ENCODE measurements around the gene NCOA6.
"Not testable (repeated sequence)": the region's sequence is repeated elsewhere in the genome, so short reads cannot be mapped to it uniquely, and the experiment has no call there.

The NCOA6 gene

DNA sequence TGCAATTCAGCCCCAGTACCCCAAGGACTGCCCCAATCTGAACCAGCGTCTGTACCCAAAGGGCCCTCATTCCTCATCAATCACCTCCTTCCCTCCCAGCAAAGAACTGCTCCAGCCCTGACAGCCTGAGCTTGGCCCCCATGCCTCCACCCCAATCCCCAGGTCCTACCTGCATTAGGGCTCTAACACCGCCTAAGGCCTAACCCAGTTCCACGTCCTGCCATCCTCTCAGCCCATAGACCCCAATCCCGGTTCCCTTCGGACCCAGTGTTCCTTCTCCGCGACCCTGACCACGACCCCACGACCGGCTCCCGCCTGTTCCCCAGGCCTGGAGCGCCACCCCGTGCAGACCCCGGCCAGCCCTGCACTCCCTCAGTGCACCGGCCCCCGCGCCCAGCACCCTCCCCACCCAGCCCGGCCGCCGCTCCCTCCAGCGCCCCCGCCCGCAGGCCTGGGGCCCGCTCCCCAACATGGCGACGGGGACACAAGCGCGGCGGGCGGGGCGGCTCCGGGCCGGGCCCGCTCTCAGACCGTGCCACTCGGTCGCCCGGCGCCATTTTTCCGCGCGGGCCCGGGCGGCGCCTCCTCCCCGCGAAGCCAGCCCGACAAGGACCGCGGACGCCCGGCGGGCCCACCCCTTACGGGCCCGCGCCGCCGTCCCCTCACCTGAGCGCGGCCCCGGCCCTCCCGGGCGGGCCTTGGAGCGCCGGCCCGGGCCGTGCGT lies 483 bp downstream of the NCOA6 start:
- no peak for DNase-seq

- DNase-seq = peak; percentile 19
Measured at GRCh38 chr20:34824452-34824805, 1.0 kb downstream of the NCOA6 start.

GRCh38 chr20:34824026-34824425 lies 1.4 kb downstream of the NCOA6 start:
- no peak for DNase-seq

DNA sequence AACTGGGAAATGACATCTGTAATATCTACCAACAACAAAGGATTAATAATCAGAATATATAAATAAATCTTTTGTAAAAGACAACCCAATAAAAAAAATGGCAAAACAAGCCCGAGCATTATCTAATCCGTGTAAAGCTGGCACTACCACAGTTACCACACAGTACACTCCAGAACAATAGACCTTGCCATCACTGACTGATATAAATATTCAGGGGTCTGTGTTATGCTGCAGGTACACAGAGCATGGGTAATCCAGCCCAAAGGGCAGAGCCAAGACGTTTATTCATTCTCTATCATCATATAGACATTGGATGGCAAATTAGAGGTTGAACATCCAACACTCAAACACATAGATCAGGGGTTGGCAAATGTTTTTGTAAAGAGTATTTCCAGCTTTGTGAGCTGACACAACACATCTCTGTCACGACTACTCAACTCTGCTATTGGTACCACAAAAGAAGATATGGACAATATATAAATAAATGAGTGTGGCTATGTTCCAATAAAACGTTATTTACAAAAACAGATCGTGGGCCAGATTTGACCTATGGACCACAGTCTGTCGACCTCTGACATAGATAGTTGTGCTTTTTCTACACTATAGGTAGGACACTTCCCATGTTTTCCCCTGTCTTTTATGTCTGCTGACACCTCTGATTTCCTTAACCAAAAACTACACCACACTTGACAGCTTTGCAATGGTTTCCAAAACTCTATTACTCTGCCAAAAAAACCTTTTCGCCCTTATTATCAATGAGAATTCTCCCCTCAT lies 4.5 kb downstream of the NCOA6 start:
- DNase-seq = no peak

GRCh38 chr20:34817801-34818200 lies 7.7 kb downstream of the NCOA6 start:
- DNase-seq = no peak

DNA sequence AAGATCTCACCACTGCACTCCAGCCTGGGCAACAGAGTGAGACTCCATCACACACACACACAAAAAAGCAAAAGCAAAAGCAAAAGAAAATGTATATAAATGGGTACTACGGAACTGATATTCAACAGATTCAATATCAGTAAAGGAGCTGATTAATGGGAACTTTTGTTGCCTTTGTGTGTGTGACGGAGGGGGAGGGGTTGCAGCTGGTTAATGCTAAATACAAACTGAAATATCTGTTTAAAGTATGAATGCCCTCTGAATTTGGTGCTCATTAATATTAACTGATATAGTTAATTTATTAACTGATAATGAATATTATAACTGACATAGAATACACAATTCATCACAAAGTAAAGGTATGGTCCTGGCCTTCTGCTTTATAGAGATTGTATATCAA lies 8.4 kb downstream of the NCOA6 start:
- DNase-seq = no peak

GRCh38 chr20:34815636-34816035 lies 9.8 kb downstream of the NCOA6 start:
- DNase-seq = no peak

GRCh38 chr20:34808583-34808982 lies 16.9 kb downstream of the NCOA6 start:
- no peak for DNase-seq

GRCh38 chr20:34807944-34808465 lies 17.4 kb downstream of the NCOA6 start:
- DNase-seq = not testable (repeated sequence)

- no peak for DNase-seq
Measured at GRCh38 chr20:34806255-34806654, 19.2 kb downstream of the NCOA6 start.

GRCh38 chr20:34798871-34799270 lies 26.6 kb downstream of the NCOA6 start:
- DNase-seq = no peak

GRCh38 chr20:34798328-34798727 lies 27.1 kb downstream of the NCOA6 start:
- no peak for DNase-seq

- DNase-seq = no peak
Measured at GRCh38 chr20:34797012-34797995, 28.1 kb downstream of the NCOA6 start.

GRCh38 chr20:34794006-34794585 lies 31.4 kb downstream of the NCOA6 start:
- no peak for DNase-seq

GRCh38 chr20:34792687-34793363 lies 32.6 kb downstream of the NCOA6 start:
- no peak for DNase-seq

- peak; percentile 25 for DNase-seq
Measured at GRCh38 chr20:34791289-34792020, 34.0 kb downstream of the NCOA6 start.

- DNase-seq = peak; percentile 76
Measured at GRCh38 chr20:34781220-34781619, 44.2 kb downstream of the NCOA6 start.

- DNase-seq = not testable (repeated sequence)
Measured at GRCh38 chr20:34780291-34780690, 45.2 kb downstream of the NCOA6 start.

DNA sequence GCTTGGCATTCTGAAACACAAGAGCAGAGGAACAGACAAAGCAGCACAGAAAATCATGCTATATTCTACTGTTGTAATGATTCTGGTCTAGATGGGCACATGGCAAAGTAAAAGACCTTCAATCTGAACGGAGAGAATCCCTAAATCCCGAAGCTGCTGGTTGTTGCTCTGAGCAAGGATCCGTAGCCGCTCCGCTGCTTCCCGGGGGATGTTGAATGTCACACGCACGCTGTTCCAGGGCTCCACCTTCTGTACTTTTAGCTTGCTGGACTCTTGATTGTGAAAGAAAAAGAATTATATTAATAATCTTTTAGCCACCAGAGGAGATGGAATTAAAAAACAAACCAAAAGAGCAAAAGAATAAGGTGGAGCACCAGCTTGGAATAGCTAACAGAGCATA lies 49.3 kb downstream of the NCOA6 start:
- DNase-seq = no peak

DNA sequence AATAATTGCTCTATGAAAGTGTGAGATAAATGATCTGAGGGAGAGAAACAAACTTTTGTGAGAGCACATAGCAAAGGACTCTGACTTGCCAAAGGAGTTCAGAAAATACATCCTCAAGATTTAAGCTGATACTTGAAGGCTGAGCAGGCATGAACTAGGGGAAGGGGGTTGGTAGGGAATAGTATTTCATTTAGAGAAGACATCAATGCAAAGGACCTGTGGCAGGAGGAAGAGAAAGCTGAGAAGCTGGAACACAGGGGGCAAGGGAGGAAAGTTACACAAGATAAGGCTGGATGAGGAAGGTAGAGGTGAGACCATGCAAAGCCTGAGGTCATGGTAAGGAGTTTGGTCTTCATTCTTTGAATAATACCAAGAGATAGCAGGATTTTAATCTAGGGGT lies 50.6 kb downstream of the NCOA6 start:
- no peak for DNase-seq

GRCh38 chr20:34774449-34774848 lies 51.0 kb downstream of the NCOA6 start:
- DNase-seq = no peak

Measured in NCI-H524 treated with DMSO at 0.1 percent for 48 hours (cell line).